Right atrium auricular region (tissue), 2 donors: Measurements from ENCODE around the gene CLEC12A. TPM values are rescaled to one million over a fixed set of nuclear protein-coding genes. Genes with fewer than 3 reads are reported as not detected.

Experiments used
- DNase-seq: peaks from one replicate; pipeline ENCODE4 v3.0.0-alpha.2; 2019; ENCODE audit warnings: low spot score
- H3K27ac ChIP-seq, 2 donors: fragments of 200-600 bp; sonication (generic); 1 replicate in 1 of 2; 2 replicates in 1 of 2; pipeline ENCODE4 v1.5.1; 2016 to 2019
- H3K27me3 ChIP-seq, 2 donors: fragments of 200-600 bp; sonication (generic); one replicate each; pipeline versions ENCODE4 v1.5.1 to v1.6.0; 2017 to 2019
- H3K36me3 ChIP-seq: fragments of 200-600 bp; sonication (generic); one replicate; pipeline ENCODE4 v1.5.1; 2016
- H3K4me1 ChIP-seq, 2 donors: fragments of 200-600 bp; sonication (generic); one replicate each; pipeline versions ENCODE4 v1.5.1 to v1.6.0; 2017 to 2019
- H3K4me3 ChIP-seq, 2 donors: fragments of 200-600 bp; sonication (generic); 1 replicate in 1 of 2; 2 replicates in 1 of 2; pipeline ENCODE4 v1.5.1; 2017 to 2019; ENCODE audit warnings: mild to moderate bottlenecking in 1 of 2, moderate library complexity in 1 of 2
- H3K9me3 ChIP-seq, 2 donors: fragments of 200-600 bp; sonication (generic); one replicate each; pipeline ENCODE4 v1.5.1; 2019
- CTCF ChIP-seq, 2 donors: fragments of 200-600 bp; sonication (generic); IDR thresholded peaks; one replicate each; pipeline ENCODE4 v1.5.1; 2019; ENCODE audit warnings: antibody characterized with exemption in 2 of 2
- total RNA-seq, 2 donors: library from RNA; depleted of rRNA; stranded (reverse); fragments of >200 nt; gene quantifications; one replicate each; pipeline ENCODE4 v1.1.0, GENCODE V29; 2016

CLEC12A gene
- total RNA-seq, 2 donors from 2014 or later = 0.47 to 1.3 TPM

GRCh38 chr12:9999016-9999415, 27.8 kb downstream of the CLEC12A start, which contains the start of gene CLEC1B:
CLEC1B (minus strand) TSS chr12:9999121; CDS start chr12:9999100, 21 bp downstream.
- no peak for TF ChIP-seq CTCF (IDR thresholded peaks at IDR 0.05)

GRCh38 chr12:10001171-10001776, 30.1 kb downstream of the CLEC12A start:
- TF ChIP-seq CTCF (IDR thresholded peaks at IDR 0.05) = no peak
- Histone ChIP-seq H3K4me3 (no peak overlapping the region), H3K27me3 (no peaks in the 10 kb centered on the region), H3K36me3 (no peaks in the 10 kb centered on the region), H3K4me1 (no peaks in the 10 kb centered on the region), H3K27ac (no peak overlapping the region), H3K9me3 (no peaks in the 10 kb centered on the region)
- no peak for DNase-seq

More at GRCh38 chr12:9999016-9999415, 27.8 kb downstream of the CLEC12A start, which contains the start of gene CLEC1B:
- Histone ChIP-seq H3K27ac (no peak within 1 kb of the TSS), H3K9me3 (no peaks in the 10 kb centered on the region), H3K4me3 (no peak within 1 kb of the TSS), H3K4me1 (no peaks in the 10 kb centered on the region), H3K36me3 (no peaks in the 10 kb centered on the region), H3K27me3 (no peaks in the 10 kb centered on the region)
- DNase-seq = no peak

- DNase-seq = no peak
- no peak overlapping the region for H3K27ac ChIP-seq
- no peak for TF ChIP-seq CTCF (IDR thresholded peaks at IDR 0.05)
- no peaks in the 10 kb centered on the region for H3K4me1 ChIP-seq
- no peak overlapping the region for H3K4me3 ChIP-seq
- H3K9me3 ChIP-seq = no peaks in the 10 kb centered on the region
- no peaks in the 10 kb centered on the region for H3K27me3 ChIP-seq
- no peaks in the 10 kb centered on the region for H3K36me3 ChIP-seq
Measured at GRCh38 chr12:10012630-10013330, 41.6 kb downstream of the CLEC12A start.

DNA sequence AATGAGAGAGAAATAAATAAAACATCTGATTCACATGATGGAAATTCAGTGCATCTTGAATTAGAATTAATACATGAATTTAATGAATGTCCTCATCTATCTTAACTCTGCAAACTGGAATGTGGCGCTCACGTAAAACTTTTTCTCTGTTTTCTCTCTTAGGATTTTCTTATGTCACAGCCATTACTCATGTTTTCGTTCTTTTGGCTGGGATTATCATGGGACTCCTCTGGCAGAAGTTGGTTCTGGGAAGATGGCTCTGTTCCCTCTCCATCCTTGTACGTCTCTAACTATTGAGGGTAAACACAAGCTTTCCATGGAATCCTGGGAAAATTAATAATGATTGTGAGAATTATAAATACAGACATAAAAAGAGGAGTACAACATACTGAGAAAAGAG, 44.2 kb downstream of the CLEC12A start:
- H3K4me1 ChIP-seq = no peaks in the 10 kb centered on the region
- no peaks in the 10 kb centered on the region for H3K36me3 ChIP-seq
- no peak overlapping the region for H3K27ac ChIP-seq
- no peaks in the 10 kb centered on the region for H3K9me3 ChIP-seq
- no peak overlapping the region for H3K4me3 ChIP-seq
- TF ChIP-seq CTCF (IDR thresholded peaks at IDR 0.05) = no peak
- H3K27me3 ChIP-seq = no peaks in the 10 kb centered on the region
- DNase-seq = no peak

DNA sequence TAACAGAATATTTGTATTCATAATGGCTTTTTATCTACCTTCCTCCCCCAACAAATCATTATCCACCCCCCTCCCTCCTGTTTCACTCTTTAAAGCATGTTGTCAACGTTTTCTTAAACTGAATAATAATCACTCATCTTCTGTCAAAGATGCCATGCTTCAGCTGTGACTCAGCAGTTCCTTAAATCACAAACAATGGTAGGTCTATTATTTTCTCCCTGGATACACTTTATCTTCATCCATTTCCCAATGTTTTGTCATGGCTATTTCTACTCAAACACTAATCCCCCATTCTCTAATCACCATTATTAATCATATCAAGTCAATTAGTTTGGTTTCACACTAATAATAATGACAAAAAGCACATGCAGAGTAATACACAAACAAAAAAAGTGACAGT, 45.7 kb downstream of the CLEC12A start:
- no peak for TF ChIP-seq CTCF (IDR thresholded peaks at IDR 0.05)
- Histone ChIP-seq H3K4me1 (no peaks in the 10 kb centered on the region), H3K4me3 (no peak overlapping the region), H3K36me3 (no peaks in the 10 kb centered on the region), H3K9me3 (no peaks in the 10 kb centered on the region), H3K27ac (no peak overlapping the region), H3K27me3 (no peaks in the 10 kb centered on the region)
- DNase-seq = no peak
